GM12878 (cell line): Measurements from ENCODE around the gene DCAF8. TPM values are rescaled to one million over a fixed set of nuclear protein-coding genes. Genes with fewer than 3 reads are reported as not detected.

Experiments
- ATAC-seq: fragments of 200-7000 bp; cut with Tn5 transposase; 3 replicates; pipeline ENCODE4 v1.9.1; 2020; ENCODE audit warnings: mild to moderate bottlenecking, moderate library complexity
- BruUV-seq: library from RNA; stranded (reverse); fragments of 400-500 nt; replicated peaks from 2 replicates; lab custom pipeline; 2021; lab: Mats Ljungman, UMichigan
- CTCF ChIA-PET: fragments of 300-600 bp; sonication (Branson Sonifier 250); formaldehyde crosslinking; extraction: SDS; loops from one replicate; lab custom pipeline; 2021; ENCODE audit warnings: inconsistent platforms; lab: Yijun Ruan, JAX
- POLR2A ChIA-PET: fragments of 350-600 bp; formaldehyde crosslinking; extraction: SDS; loops from one replicate; lab custom pipeline; 2021; ENCODE audit warnings: inconsistent platforms; lab: Charles Lee
- RAD21 ChIA-PET: fragments of 300-600 bp; sonication (Branson Sonifier 250); formaldehyde crosslinking; loops from one replicate; lab custom pipeline; 2023; ENCODE audit warnings: antibody characterized with exemption; ENCODE audit not compliant: unreplicated experiment; lab: Charles Lee
- SMC1A ChIA-PET: fragments of 300-600 bp; sonication (Branson Sonifier 250); formaldehyde crosslinking; loops from one replicate; lab custom pipeline; 2023; ENCODE audit not compliant: unreplicated experiment, uncharacterized antibody; lab: Charles Lee
- DNase-seq: peaks from one replicate; pipeline ENCODE4 v3.0.0-alpha.2; 2011; ENCODE audit warnings: low read depth, low spot score
- FAIRE-seq: peaks from 3 replicates; lab custom pipeline; 2011; peaks lifted over from hg19 to GRCh38; lab: Jason Lieb, UNC
- H2AFZ ChIP-seq: 2 replicates; pipeline ENCODE4 v1.6.0; 2011; ENCODE audit warnings: low read depth, low read length, control low read depth; ENCODE audit not compliant: control insufficient read depth
- H3K27ac ChIP-seq: 2 replicates; pipeline ENCODE4 v1.5.1; 2011; ENCODE audit warnings: control low read depth; ENCODE audit not compliant: control insufficient read depth, insufficient read depth
- H3K27me3 ChIP-seq, 2 experiments: replicated peaks in 1 of 2; 2 replicates each; pipeline versions ENCODE4 v1.6.0 to v1.6.1; 2011; ENCODE audit warnings: low read length in 1 of 2; ENCODE audit not compliant: control insufficient read depth in 2 of 2, insufficient read depth in 2 of 2
- H3K36me3 ChIP-seq, 2 experiments: 2 replicates each; pipeline ENCODE4 v1.5.1; 2011; ENCODE audit warnings: low read length in 1 of 2; ENCODE audit not compliant: control insufficient read depth in 2 of 2, insufficient read depth in 2 of 2
- H3K4me1 ChIP-seq: 2 replicates; pipeline ENCODE4 v1.6.1; 2011; ENCODE audit warnings: mild to moderate bottlenecking, low read length, moderate library complexity, mixed read lengths; ENCODE audit not compliant: control insufficient read depth, insufficient read depth
- H3K4me2 ChIP-seq: 2 replicates; pipeline ENCODE4 v1.6.0; 2011; ENCODE audit warnings: control low read depth; ENCODE audit not compliant: control insufficient read depth, insufficient read depth
- H3K4me3 ChIP-seq: fragments of 200-600 bp; sonication (generic); 2 replicates; pipeline ENCODE4 v1.5.1; 2016
- H3K79me2 ChIP-seq: 2 replicates; pipeline ENCODE4 v1.6.0; 2011; ENCODE audit warnings: low read length; ENCODE audit not compliant: control insufficient read depth, insufficient read depth
- H3K9ac ChIP-seq: 2 replicates; pipeline ENCODE4 v1.8.0; 2011; ENCODE audit warnings: low read length, control low read depth, mixed read lengths; ENCODE audit not compliant: control insufficient read depth, insufficient read depth
- H3K9me3 ChIP-seq: replicated peaks from 3 replicates; pipeline ENCODE4 v1.5.1; 2011; ENCODE audit warnings: mild to moderate bottlenecking, low read length; ENCODE audit not compliant: control insufficient read depth, insufficient read depth
- H4K20me1 ChIP-seq: 2 replicates; pipeline ENCODE4 v1.6.0; 2011; ENCODE audit not compliant: control insufficient read depth, insufficient read depth
- BCL11A ChIP-seq: IDR thresholded peaks from 2 replicates; pipeline ENCODE4 v1.6.1; 2011; ENCODE audit warnings: low read depth, low read length
- IKZF1 ChIP-seq: fragments of 450-650 bp; conservative IDR thresholded peaks from 2 replicates; pipeline ENCODE4 v1.6.1; 2017; ENCODE audit warnings: antibody characterized with exemption, mild to moderate bottlenecking
- NFYB ChIP-seq: IDR thresholded peaks from 2 replicates; pipeline ENCODE4 v1.6.1; 2011; ENCODE audit warnings: low read depth, mild to moderate bottlenecking, low read length, improper control_type of control experiment, moderate library complexity; ENCODE audit not compliant: insufficient read depth
- RELA ChIP-seq: fragments of 450-650 bp; IDR thresholded peaks from 2 replicates; pipeline ENCODE4 v1.8.0; 2014; ENCODE audit warnings: borderline replicate concordance; ENCODE audit not compliant: partially characterized antibody
- ZNF24 ChIP-seq: fragments of 450-650 bp; IDR thresholded peaks from 2 replicates; pipeline ENCODE4 v1.6.1; 2017; ENCODE audit warnings: antibody characterized with exemption, mild to moderate bottlenecking
- WGBS: methylation state at CpG from one replicate; pipeline ENCODE4 v1.1.6; 2016; ENCODE audit warnings: low lambda C conversion rate; ENCODE audit not compliant: insufficient replicate concordance, insufficient coverage; ENCODE audit errors: missing lambda C conversion rate; 5-methylcytosine and 5-hydroxymethylcytosine counted together
- in situ Hi-C: fragments of 300-500 bp; cut with MboI; formaldehyde crosslinking; loops from 9 replicates; pipeline ENCODE4 v1.14.3; 2018; ENCODE audit warnings: mixed read lengths
- intact Hi-C: fragments of 100-400 bp; cut with micrococcal nuclease; formaldehyde crosslinking; loops from one replicate; pipeline ENCODE4 v1.14.2; 2022; ENCODE audit not compliant: unreplicated experiment
- polyA plus RNA-seq, 11 experiments: library from polyadenylated mRNA; depleted of rRNA in 4 of 11; unstranded in 6 of 11; stranded (reverse) in 5 of 11; fragments of >200 nt; fragmentation: Nextera tagmentation in 4 of 11; fragmentation: Illumina TruSeq in 1 of 11; extraction: Ambion mirVana in 4 of 11; extraction: Trizol in 1 of 11; gene quantifications; 1 replicate in 1 of 11; 2 replicates in 10 of 11; pipeline versions ENCODE4 v1.2.1 to v1.2.3, GENCODE V29; 2011 to 2016; ENCODE audit warnings: inconsistent platforms in 2 of 11, missing spikeins in 2 of 11, low read depth in 1 of 11
- total RNA-seq, 4 experiments: library from RNA; depleted of rRNA in 3 of 4; stranded (reverse); fragments of >200 nt in 3 of 4; fragmentation: Illumina TruSeq in 1 of 4; extraction: Trizol in 1 of 4; gene quantifications; 2 replicates each; pipeline versions ENCODE4 v1.2.1 to v1.2.3, GENCODE V29; 2013 to 2021

The DCAF8 gene
- total and polyA plus RNA-seq, 10 of the 15 experiments (the other 5 are each of a cell fraction or from before 2014, with no cell fraction given) = 10.4 to 152 (median 84.6) TPM

GRCh38 chr1:160192234-160192633 lies 70.1 kb downstream of the DCAF8 start:
- no peak for ATAC-seq
- Histone ChIP-seq H4K20me1 (no peaks in the 10 kb centered on the region), H3K9me3 (no peaks in the 10 kb centered on the region), H3K27ac (no peak overlapping the region), H3K36me3 (no peaks in the 10 kb centered on the region), H3K79me2 (no peaks in the 10 kb centered on the region), H2AFZ (no peak overlapping the region), H3K4me3 (no peak overlapping the region), H3K9ac (no peak overlapping the region), H3K4me2 (no peak overlapping the region), H3K27me3 (peaks cover 0 to 3% of the 10 kb centered on the region in 2 experiments; a peak in 1 of 4 replicates), H3K4me1 (peaks cover 21% of the 10 kb centered on the region)
- DNase-seq = no peak
- ChIA-PET SMC1A (interaction anchor here (0.8 to 5.6 kb wide), 17 partner anchors 9 to 183 kb away, joined by 3 to 123 read pairs (median 9); partner anchors contain the start of gene PEX19), RAD21 (interaction anchor here (0.6 to 5.4 kb wide), 11 partner anchors 17 to 186 kb away, joined by 3 to 128 read pairs (median 12); no protein-coding TSS in a partner anchor), CTCF (interaction anchor here (0.6 to 8.7 kb wide), 19 partner anchors 11 to 185 kb away, joined by 3 to 273 read pairs (median 13); partner anchors contain the start of gene PEX19), POLR2A (interaction anchor here (1.5 to 2.1 kb wide), 3 partner anchors 12 to 99 kb away, joined by 4 to 10 read pairs (median 6); no protein-coding TSS in a partner anchor)
- no TSS peak for BruUV-seq
- in situ Hi-C loops = loop anchor here (5.0 kb wide), 1 partner anchor 100 kb away; no protein-coding TSS in a partner anchor
- FAIRE-seq = no peak
- TF ChIP-seq NFYB (no peak), ZNF24 (no peak)
- intact Hi-C loops = loop anchor here (5.0 kb wide), 1 partner anchor 415 kb away; no protein-coding TSS in a partner anchor

- ChIA-PET POLR2A (interaction anchor here (1.0 to 2.1 kb wide), 2 partner anchors 12 to 71 kb away, joined by 3 to 10 read pairs; partner anchors contain the start of gene DCAF8), RAD21 (interaction anchor here (1.0 to 5.4 kb wide), 8 partner anchors 12 to 186 kb away, joined by 3 to 128 read pairs (median 14); partner anchors contain the start of gene PEA15), SMC1A (interaction anchor here (0.6 to 5.6 kb wide), 15 partner anchors 9 to 184 kb away, joined by 3 to 123 read pairs (median 6); no protein-coding TSS in a partner anchor), CTCF (interaction anchor here (0.6 to 8.7 kb wide), 19 partner anchors 11 to 185 kb away, joined by 3 to 273 read pairs (median 7); partner anchors contain the start of gene PEX19)
- 44% methylated on average over 3 of the region's 3 CpGs for WGBS
- intact Hi-C loops = loop anchor here (5.0 kb wide), 1 partner anchor 416 kb away; no protein-coding TSS in a partner anchor
- Histone ChIP-seq H3K9ac (no peak overlapping the region), H3K4me3 (no peak overlapping the region), H3K27me3 (peaks cover 0 to 3% of the 10 kb centered on the region in 2 experiments; a peak in 1 of 4 replicates), H3K36me3 (no peaks in the 10 kb centered on the region), H3K4me1 (peaks cover 21% of the 10 kb centered on the region), H3K4me2 (no peak overlapping the region), H3K27ac (no peak overlapping the region), H3K9me3 (no peaks in the 10 kb centered on the region), H2AFZ (no peak overlapping the region), H4K20me1 (no peaks in the 10 kb centered on the region), H3K79me2 (no peaks in the 10 kb centered on the region)
- DNase-seq (no peak), ATAC-seq (no peak), FAIRE-seq (no peak)
- in situ Hi-C loops = loop anchor here (5.0 kb wide), 1 partner anchor 101 kb away; no protein-coding TSS in a partner anchor
- BruUV-seq = no TSS peak
- no peak for TF ChIP-seq RELA
- TF ChIP-seq IKZF1 = no peak
- no peak for TF ChIP-seq BCL11A
These were observed 70.6 kb downstream of the DCAF8 start for GRCh38 chr1:160191756-160192155.
